Activated T-helper 2 cell treated with anti-CD3 and anti-CD28 coated beads, Interferon-gamma antibody, Interleukin-2, Interleukin-4, amounts not matched to agents 10 μg/mL and 5 μg/mL and 100 μg/mL, durations not matched to agents 14 hours and 24 hours and 36 hours (primary cell): Measurements from ENCODE around the gene GNG7. TPM values are rescaled to one million over a fixed set of nuclear protein-coding genes. Genes with fewer than 3 reads are reported as not detected.
"Not testable (repeated sequence)": the region's sequence is repeated elsewhere in the genome, so short reads cannot be mapped to it uniquely, and the experiment has no call there.

Experiments
- DNase-seq: peaks from one replicate; pipeline ENCODE4 v3.0.0; 2021; ENCODE audit warnings: low spot score
- H3K27ac Mint-ChIP-seq: one replicate; pipeline ENCODE4 v1.8.0; 2021; ENCODE audit warnings: mixed read lengths
- H3K27me3 Mint-ChIP-seq: one replicate; pipeline ENCODE4 v1.8.0; 2021; ENCODE audit warnings: low read depth, mixed read lengths
- H3K36me3 Mint-ChIP-seq: one replicate; pipeline ENCODE4 v1.8.0; 2021; ENCODE audit warnings: low read depth, mixed read lengths
- H3K4me1 Mint-ChIP-seq: one replicate; pipeline ENCODE4 v1.8.0; 2021; ENCODE audit warnings: low read depth, mixed read lengths
- H3K4me3 Mint-ChIP-seq: one replicate; pipeline ENCODE4 v1.8.0; 2021; ENCODE audit warnings: low read depth, mild to moderate bottlenecking, moderate library complexity, mixed read lengths
- H3K9me3 Mint-ChIP-seq: one replicate; pipeline ENCODE4 v1.8.0; 2021; ENCODE audit warnings: mixed read lengths
- intact Hi-C: fragments of 100-400 bp; cut with micrococcal nuclease; formaldehyde crosslinking; loops from one replicate; pipeline ENCODE4 v1.15.1; 2023
- total RNA-seq: library from RNA; stranded (reverse); gene quantifications from 2 replicates; pipeline ENCODE4 v1.2.3, GENCODE V29; 2022

The GNG7 gene
- total RNA-seq, 1 donor from 2014 or later = 0.16 TPM

DNA sequence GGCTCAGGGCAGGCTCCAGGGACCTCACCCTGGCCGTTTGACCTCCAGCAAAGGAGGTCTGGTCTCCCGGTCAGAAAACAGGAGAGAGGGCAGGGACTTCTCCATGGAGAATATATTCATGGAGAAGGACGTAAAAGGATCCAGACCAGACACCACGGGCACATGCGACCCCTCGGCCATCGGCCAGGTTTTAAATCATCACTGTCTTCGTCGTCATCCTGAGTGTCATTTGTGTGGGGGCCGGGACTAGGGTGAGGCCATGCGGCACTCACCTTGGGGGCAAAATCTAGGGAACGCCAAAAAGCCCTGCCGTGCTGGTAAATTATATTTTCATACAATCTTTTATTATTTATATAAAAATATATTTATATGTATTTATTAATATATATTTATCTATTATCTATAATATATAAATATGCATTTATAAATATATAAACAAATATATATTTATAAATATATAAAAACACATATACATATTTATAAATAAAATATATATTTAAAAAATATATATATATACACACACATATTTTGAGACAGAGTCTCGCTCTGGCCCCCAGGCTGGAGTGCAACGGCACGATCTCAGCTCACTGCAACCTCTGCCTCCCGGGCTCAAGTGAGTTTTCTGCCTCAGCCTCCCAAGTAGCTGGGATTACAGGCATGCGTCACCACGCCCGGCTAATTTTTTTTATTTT lies 151.2 kb downstream of the GNG7 start:
- H3K4me1 Mint-ChIP-seq = peaks cover 22% of the 10 kb centered on the region
- no peaks in the 10 kb centered on the region for H3K36me3 Mint-ChIP-seq
- intact Hi-C loops = loop anchor here (5.0 kb wide), 2 partner anchors 44 to 61 kb away; no protein-coding TSS in a partner anchor
- H3K27me3 Mint-ChIP-seq = no peaks in the 10 kb centered on the region
- H3K4me3 Mint-ChIP-seq = no peak overlapping the region
- no peak for DNase-seq
- H3K27ac Mint-ChIP-seq = no peak overlapping the region
- H3K9me3 Mint-ChIP-seq = peaks cover 3% of the 10 kb centered on the region

DNA sequence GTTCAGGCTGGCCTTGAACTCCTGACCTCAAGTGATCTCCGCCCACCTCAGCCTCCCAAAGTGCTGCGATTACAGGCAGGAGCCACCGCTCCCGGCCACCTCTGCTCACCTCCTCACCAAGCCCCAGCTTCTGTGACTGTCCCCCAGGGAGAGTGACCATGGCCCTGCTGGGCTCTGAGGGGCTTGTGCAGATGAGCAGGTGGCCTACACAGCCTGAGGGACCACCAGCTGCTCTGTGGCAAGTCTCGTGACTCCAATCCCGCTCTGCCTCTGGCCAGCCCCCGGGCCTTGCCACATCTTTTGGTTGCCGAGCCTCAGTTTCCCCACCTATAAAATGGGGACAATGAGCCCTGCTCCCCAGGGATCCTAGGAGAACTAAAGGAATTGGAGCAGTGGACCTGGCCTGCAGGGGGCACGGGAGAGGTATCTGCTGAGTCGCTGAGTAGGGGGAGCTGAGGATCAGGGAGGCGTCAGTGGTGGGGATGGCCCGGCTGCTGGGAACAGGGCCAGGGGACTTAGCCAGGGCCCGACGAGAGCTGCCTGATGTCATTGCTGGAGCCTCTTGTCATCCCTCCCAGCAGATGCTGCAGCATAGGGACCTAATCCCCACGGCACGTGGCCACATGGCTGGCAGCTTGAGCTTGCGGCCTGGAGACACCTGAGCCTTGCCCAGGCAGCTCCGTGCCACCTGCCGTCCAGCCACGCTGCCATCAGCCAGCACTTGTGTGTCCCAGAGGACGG lies 151.9 kb downstream of the GNG7 start:
- H3K27ac Mint-ChIP-seq = no peak overlapping the region
- intact Hi-C loops = loop anchor here (5.0 kb wide), 2 partner anchors 43 to 62 kb away; no protein-coding TSS in a partner anchor
- no peak for DNase-seq
- no peaks in the 10 kb centered on the region for H3K36me3 Mint-ChIP-seq
- H3K4me1 Mint-ChIP-seq = peaks cover 22% of the 10 kb centered on the region
- H3K9me3 Mint-ChIP-seq = peaks cover 3% of the 10 kb centered on the region
- no peak overlapping the region for H3K4me3 Mint-ChIP-seq
- H3K27me3 Mint-ChIP-seq = no peaks in the 10 kb centered on the region

DNA sequence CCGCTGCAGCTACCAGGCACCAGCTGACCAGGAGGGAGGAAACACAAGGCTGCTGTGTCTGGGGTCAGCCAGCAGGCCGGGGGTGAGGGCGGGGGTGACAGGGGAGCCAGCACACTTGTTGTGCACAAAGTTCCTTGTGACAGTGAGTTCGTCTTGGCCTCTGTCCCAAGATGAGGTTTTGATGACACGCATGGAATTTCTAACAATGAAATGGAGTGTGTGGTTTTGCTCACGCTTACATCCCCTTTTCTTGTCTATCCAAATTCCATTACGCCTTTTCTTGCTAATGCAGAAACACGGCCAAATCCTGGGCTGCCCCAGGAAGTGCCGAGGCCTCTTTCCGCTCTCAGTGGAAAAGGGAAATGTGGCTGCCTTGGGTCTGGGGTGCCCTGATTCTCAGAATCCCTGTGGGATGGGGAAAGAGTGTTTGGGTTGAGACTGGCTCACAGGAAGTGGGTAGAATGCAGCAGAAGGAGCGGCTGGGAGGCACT lies 152.7 kb downstream of the GNG7 start:
- Mint-ChIP-seq H3K4me3 (no peak overlapping the region), H3K9me3 (peaks cover 3% of the 10 kb centered on the region), H3K27ac (no peak overlapping the region), H3K36me3 (no peaks in the 10 kb centered on the region), H3K27me3 (no peaks in the 10 kb centered on the region), H3K4me1 (peaks cover 15% of the 10 kb centered on the region)
- no peak for DNase-seq
- intact Hi-C loops = loop anchor here (5.0 kb wide), 2 partner anchors 42 to 63 kb away; no protein-coding TSS in a partner anchor

DNA sequence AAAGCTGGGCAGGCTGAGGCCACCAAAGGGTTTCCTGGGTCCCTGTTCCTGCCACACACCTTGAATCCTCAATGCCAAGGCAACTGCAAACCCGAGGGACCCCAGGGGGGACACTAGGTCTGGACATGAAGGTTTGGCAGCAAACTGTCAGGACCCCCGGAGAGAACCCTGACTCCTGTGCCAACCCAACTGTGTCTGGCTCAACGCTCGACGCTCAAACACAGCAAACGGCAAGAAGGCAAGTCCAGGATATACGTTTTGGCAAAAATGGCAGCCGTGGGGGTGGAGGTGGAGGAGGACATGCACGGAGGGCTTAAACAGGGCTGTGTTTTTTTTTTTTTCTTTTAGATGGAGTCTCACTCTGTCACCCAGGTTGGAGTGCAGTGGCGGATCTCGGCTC lies 153.5 kb downstream of the GNG7 start:
- no peak for DNase-seq
- intact Hi-C loops = no loop called here
- peaks cover 3% of the 10 kb centered on the region for H3K9me3 Mint-ChIP-seq
- no peaks in the 10 kb centered on the region for H3K27me3 Mint-ChIP-seq
- H3K27ac Mint-ChIP-seq = no peak overlapping the region
- H3K4me3 Mint-ChIP-seq = no peak overlapping the region
- H3K36me3 Mint-ChIP-seq = no peaks in the 10 kb centered on the region
- peaks cover 15% of the 10 kb centered on the region for H3K4me1 Mint-ChIP-seq

DNA sequence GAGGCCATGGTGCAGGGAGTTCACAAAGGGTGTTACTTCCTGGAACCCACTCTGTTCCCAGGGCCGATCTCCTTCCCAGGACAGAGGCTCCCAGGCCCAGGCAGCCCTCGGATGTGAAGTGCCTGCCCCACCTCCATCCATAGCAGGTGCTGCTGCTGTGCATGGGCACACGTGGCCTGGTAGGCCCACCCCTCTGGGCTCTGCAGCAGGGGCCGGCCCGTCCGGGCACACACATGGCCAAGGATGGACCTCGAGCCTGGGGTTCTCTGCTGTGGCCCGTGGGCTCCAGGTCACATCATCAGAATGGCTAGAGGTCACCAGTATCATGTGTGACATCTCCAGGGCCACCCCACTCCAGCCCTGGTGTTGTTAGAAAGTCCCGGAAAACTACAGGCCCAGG lies 154.8 kb downstream of the GNG7 start:
- intact Hi-C loops = no loop called here
- peaks cover 3% of the 10 kb centered on the region for H3K9me3 Mint-ChIP-seq

DNA sequence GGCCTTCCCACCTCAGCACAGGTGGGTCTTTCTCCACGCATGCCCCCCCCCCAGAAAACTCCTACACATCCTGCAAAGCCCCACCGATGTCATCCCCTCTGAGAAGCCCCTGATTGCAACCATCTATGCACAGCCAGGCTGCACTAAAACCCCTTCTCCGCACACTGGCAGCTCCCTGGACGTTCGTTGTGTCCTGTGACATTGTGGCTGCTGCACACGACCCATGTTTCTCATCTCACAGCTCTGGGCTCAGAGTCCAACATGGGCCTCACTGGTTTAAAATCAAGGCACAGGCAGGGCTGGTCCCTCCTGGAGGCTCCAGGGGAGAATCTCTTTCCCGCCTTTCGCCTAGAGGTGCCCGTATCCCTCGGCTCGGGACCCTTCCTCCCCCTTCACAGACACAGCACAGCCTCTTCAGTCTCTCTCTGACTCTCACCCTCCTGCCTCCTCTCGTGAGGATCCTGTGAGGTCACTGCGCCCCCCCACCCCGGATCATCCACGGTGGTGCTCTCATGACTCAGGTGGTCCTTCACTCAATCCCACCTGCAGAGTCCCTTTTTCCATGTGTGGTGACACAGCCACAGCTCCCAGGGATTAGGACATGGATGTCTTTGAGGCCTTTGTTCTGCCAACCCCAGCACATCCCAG lies 155.3 kb downstream of the GNG7 start:
- intact Hi-C loops = no loop called here
- DNase-seq = no peak
- Mint-ChIP-seq H3K36me3 (no peaks in the 10 kb centered on the region), H3K27ac (no peak overlapping the region), H3K4me3 (no peak overlapping the region), H3K27me3 (no peaks in the 10 kb centered on the region), H3K4me1 (peaks cover 18% of the 10 kb centered on the region), H3K9me3 (peaks cover 3% of the 10 kb centered on the region)

More for the DNA sequence above, 154.8 kb downstream of the GNG7 start:
- Mint-ChIP-seq H3K4me3 (no peak overlapping the region), H3K36me3 (no peaks in the 10 kb centered on the region), H3K4me1 (peaks cover 21% of the 10 kb centered on the region), H3K27ac (no peak overlapping the region), H3K27me3 (no peaks in the 10 kb centered on the region)
- no peak for DNase-seq

DNA sequence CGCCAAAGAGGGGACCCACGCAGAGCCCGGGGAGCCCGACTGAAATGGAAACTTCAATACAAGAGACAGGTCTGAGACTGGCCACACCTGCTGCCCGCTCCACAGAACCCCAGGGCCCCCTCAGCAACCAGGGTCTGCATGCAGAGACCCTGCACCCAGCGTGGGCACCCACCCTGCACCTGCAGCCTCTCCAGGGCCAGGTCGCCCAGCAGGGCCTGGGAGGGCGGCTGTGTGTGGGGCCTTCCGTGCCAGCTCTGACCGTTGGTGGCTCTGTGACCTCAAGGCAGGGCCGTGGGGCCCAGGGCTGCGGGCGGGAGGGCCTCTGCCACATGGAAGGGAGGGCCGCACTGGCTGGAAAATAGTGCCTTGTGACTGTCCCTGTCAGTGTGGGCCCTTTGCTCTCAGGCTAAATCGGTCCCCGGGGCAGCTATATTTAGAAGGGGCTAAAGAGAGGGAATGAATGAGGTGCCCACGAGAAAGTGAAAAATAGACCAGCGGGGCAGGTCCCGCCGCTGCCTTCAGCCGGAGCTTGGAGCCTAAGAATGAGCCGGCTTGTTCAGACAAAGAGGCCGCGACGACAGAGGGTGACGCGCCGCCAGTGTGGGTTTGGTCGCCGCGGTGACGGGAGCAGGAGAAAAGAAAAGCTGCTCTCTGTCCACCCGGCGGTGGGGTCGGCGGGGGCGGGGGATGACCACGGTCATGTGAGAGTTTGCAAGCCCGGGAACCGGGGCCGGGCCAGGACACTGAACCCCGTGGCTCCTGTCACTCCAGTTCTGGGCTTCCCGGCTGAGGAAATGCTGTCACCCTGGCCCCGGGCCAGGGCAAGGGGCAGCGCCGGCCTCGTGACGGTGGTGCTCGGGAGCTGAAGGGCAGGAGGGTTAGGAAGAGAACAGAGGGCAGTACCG lies 156.1 kb downstream of the GNG7 start:
- Mint-ChIP-seq H3K4me1 (peaks cover 14% of the 10 kb centered on the region), H3K4me3 (no peak overlapping the region), H3K27me3 (no peaks in the 10 kb centered on the region), H3K9me3 (peaks cover 3% of the 10 kb centered on the region), H3K36me3 (no peaks in the 10 kb centered on the region), H3K27ac (no peak overlapping the region)
- intact Hi-C loops = no loop called here
- DNase-seq = no peak

DNA sequence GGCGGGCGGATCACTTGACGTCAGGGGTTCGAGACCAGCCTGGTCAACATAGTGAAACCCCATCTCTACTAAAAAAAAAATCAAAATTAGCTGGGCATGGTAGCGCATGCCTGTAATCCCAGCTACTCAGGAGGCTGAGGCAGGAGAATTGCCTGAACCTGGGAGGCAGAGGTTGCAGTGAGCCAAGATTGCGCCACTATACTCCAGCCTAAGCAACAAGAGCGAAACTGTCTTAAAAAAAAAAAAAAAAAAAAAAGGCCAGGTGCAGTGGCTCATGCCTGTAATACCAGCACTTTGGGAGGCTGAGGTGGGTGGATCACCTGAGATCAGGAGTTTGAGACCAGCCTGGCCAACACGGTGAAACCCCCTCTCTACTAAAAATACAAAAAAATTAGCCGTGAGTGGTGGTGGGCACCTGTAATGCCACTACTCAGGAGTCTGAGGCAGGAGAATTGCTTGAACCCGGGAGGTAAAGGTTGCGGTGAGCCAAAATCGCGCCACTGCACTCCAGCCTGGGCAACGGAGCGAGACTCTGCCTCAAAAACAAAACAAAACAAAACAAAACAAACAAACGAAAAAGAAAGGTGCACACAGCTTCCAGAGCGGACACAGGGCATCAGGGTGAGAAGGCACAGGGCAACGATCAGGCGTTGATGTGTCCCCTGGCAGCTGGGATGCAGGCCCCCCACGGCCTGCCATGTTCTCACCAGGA lies 156.9 kb downstream of the GNG7 start:
- H3K27ac Mint-ChIP-seq, H3K27me3 Mint-ChIP-seq, intact Hi-C loops, H3K4me3 Mint-ChIP-seq, H3K9me3 Mint-ChIP-seq, DNase-seq, H3K36me3 Mint-ChIP-seq: not testable (repeated sequence)
- H3K4me1 Mint-ChIP-seq = peaks cover 14% of the 10 kb centered on the region

DNA sequence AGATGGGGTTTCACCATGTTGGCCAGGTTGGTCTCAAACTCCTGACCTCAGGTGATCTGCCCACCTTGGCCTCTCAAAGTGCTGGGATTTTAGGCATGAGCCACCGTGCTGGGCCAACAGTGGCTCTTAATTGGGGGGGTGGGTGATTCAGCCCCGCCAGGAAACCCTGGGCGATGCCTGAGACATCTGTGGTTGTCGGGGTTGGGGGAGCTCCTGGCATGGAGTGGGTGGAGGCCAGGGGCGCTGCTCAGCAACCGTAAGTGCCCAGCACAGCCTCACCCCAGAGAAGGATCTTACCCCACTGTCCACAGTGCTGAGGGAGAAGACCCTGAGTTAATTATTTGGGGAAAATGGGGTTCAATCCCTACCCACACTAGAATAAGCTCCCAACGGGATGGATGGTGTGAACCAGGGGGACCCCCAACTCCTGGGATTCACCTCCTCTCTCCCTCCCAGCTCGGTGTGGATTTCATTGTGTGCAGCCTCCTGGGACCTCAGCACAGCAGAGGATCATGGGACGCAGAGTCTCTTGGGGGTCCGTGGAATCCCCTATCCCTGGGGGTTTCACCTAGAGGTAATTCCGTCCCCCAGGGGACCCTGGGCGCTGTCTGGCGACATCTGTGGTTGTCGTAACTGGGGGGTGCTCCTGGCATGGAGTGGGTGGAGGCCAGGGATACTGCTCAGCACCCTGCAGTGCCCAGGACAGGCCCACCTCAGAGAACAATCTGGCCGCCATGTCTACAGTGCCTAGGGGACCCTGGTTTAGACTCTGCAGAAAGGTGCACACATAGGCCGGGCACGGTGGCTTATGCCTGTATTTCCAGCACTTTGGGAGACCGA lies 157.7 kb downstream of the GNG7 start:
- intact Hi-C loops = no loop called here
- Mint-ChIP-seq H3K9me3 (peaks cover 3% of the 10 kb centered on the region), H3K27ac (no peak overlapping the region), H3K4me3 (no peak overlapping the region), H3K27me3 (no peaks in the 10 kb centered on the region), H3K4me1 (peaks cover 14% of the 10 kb centered on the region), H3K36me3 (no peaks in the 10 kb centered on the region)
- DNase-seq = no peak

DNA sequence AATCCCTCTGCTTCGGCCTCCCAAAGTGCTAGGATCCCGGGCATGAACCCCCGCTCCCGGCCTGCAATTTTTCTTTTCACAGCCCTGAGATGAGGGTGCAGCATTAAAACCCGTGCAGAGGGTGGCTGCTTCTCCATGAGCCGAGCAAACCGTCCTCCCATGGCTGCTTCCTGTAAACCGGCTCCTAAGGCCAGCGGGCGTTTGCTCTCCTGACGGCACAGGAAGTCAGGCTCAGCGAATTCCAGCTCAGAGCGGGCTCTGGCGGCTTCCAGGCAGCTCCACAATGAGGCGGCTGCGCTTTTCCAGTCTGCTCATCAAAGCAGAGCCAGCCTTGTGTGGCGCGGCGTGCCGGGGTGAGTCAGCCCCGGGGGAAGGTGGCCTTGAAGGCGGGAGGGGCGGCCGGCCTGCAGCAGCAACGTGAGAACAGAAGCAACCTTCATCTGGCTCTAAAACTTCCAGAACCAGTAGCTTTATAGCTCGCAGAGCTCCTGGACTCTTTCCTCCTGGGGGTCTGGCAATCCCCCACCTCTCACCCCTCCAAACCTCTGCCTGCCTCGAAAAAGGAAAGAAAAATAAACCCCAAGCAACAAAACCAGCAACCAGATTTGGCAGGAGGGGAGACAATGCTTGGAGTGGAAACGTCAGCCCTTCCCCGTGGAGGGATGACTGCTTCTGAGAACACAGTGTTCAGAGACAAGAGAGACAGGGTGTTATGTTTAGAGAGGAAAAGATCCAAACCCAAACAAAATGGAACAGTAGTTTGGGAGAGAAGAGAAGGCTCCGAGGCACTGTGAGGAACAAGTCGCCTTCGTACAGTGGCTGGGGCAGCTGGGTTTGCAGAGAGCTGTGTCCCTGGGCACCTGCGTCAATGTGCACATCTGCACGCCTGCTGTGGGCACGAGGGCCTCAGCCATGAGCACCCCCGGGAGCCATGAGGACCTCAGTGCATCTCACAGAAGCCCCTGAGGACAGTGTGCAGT lies 158.7 kb downstream of the GNG7 start:
- DNase-seq = peak; percentile 32
- Mint-ChIP-seq H3K4me3 (peak overlapping the region; percentile 20), H3K36me3 (no peaks in the 10 kb centered on the region), H3K4me1 (peaks cover 14% of the 10 kb centered on the region), H3K9me3 (peaks cover under 1% of the 10 kb centered on the region), H3K27me3 (no peaks in the 10 kb centered on the region), H3K27ac (no peak overlapping the region)
- intact Hi-C loops = no loop called here
